HPDE6-E6E7 (cell line): Measurements from ENCODE around the gene OCA2.

Source experiments
- DNase-seq: peaks from one replicate; pipeline ENCODE4 v3.0.0; 2011; ENCODE audit warnings: missing footprints; ENCODE audit errors: extremely low spot score

The OCA2 gene

DNA sequence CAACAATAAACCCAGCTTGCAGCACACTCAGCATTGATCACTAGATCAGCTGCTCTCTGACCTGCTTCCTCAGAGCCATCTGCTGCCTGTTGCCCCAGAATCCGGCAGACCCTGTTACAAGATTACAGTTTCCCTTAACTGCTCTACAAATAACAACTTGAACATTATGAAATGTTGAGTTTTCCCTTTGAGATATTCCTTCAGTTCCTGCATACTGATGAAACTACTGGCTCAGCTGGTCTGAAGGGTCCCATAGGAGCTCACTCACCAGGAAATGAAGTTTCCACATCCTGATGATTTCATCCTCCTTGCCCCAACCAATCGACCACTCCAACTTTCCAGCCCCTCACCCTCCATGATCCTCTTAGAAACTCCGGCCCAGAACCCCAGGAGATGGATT, 281.9 kb downstream of the OCA2 start:
- DNase-seq: no peak

DNA sequence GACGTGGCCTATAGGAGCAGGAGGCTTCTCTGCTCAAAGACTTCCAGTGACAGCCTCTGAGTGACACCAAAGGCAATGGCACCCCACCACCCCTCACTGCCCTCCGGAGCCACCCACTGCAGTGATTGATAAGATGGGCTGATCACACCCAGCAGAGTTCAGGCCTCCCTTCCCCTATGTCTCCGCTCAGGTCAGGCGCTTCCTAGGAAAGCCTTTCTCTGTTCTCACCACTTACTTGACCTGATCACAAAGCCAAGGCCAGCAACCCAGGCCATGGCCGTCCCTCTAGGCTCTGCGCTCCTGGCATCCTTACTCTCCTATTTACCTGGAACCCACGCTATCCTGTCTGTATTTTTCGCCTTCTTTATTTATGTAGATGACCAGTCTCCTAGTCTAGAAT, 282.3 kb downstream of the OCA2 start:
- no peak for DNase-seq

DNA sequence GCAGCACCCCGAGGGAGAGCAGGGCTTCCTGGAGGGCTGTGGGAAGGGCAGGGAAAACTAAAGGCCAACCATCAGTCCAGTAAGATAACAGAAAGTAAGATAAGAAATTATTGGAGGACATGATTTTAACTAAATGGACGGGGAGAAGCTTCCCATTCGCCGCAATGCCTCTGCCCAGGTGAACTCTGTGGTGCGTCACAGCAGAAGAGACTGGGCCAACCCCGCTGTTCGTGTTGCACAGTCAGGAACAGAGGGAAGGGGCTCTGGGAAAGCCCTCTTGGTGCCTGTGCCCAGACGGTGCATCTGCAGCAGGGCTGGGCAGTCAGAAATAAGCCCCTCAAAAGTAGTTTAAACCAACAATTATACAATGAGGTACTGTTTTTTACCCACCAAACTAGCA, 284.1 kb downstream of the OCA2 start:
- DNase-seq: no peak

DNA sequence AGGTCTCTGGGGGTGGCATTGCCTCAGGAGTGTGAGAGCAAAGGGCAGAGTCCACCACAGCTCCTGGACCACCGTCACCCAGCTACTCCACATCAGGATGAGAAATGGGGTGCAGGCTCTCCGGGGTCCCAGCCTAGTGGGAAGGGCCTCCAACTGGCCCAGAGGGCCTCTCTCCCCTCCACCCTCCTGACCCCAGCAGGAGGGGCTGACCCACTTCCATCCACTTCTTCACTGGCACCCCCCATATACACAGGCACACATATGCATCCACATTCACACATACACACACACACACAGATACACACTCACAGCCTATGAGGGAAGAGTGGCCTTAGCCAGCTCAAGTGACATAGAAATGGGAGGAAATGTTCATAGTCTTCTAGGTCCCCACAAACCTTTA, 286.0 kb downstream of the OCA2 start:
- no peak for DNase-seq

- DNase-seq: no peak
Measured at GRCh38 chr15:27808182-27808581, 290.9 kb downstream of the OCA2 start.

GRCh38 chr15:27807335-27807734, 291.8 kb downstream of the OCA2 start:
- no peak for DNase-seq

GRCh38 chr15:27806396-27806795, 292.7 kb downstream of the OCA2 start:
- DNase-seq: no peak

- no peak for DNase-seq
Measured at GRCh38 chr15:27805261-27806220, 293.6 kb downstream of the OCA2 start.

GRCh38 chr15:27804569-27805260, 294.4 kb downstream of the OCA2 start:
- no peak for DNase-seq

DNA sequence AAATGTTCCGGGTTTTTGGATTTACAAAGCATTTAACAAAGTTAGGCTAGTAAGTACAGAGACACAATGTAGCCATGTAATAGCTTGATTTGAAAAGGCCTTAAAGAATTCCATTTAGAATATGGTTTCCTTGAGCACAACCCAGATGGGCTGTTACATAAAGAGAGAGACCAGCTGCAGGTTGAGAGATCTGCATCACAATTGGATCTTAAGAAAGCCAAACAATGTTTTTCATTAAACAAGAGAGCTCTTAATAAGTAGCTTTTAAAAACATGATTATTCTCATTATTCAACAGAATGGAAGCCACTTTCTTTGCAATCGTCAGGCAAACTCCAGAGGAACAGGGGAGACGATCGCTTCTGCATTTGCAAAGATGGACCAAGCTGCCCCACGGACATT, 300.3 kb downstream of the OCA2 start:
- no peak for DNase-seq

- DNase-seq: no peak
Measured at GRCh38 chr15:27797765-27798164, 301.4 kb downstream of the OCA2 start.

GRCh38 chr15:27796405-27797320, 302.5 kb downstream of the OCA2 start:
- no peak for DNase-seq

- no peak for DNase-seq
Measured at GRCh38 chr15:27792756-27793264, 306.3 kb downstream of the OCA2 start.

- DNase-seq: no peak
Measured at GRCh38 chr15:27790270-27790669, 308.8 kb downstream of the OCA2 start.

- no peak for DNase-seq
Measured at GRCh38 chr15:27787931-27788330, 311.2 kb downstream of the OCA2 start.

- no peak for DNase-seq
Measured at GRCh38 chr15:27784107-27784506, 315.0 kb downstream of the OCA2 start.

- DNase-seq: no peak
Measured at GRCh38 chr15:27783678-27784077, 315.4 kb downstream of the OCA2 start.

DNA sequence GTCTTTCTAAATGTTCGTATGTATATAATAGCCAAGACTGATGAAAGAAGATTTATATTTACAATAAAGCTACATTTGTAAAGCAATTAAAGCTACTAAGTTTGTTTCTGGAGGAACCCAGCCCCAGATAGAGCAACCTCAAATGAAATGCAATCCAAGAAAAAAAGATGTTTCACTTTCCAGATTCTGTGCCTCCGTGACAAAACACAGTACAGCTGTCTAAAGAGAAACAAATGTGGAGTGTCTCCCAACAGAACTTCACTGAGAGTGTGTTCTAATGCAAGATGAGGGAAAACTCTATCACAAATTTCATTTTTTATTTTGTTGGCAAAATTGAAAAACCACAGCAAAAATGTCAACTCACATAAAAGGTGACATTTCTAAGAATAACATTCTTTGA, 317.0 kb downstream of the OCA2 start:
- DNase-seq: no peak

- DNase-seq: no peak
Measured at GRCh38 chr15:27776501-27776900, 322.6 kb downstream of the OCA2 start.

DNA sequence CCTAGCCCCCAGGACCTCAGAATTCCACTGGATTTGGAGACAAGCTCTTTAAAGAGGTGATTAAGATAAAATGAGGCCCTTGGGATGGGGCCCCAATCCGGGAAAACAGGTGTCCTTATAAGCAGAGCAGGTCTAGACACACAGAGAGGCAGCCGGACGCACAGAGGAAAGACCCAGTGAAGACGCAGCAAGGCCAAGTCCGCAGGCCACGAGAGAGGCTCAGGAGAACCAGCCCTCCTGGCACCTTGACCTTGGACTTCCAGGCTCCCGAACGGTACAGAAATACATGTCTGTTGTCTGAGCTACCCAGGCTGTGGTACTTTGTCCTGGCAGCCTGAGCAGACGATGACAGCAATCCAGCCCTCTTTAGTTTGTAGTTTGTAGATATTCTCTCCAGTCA, 324.5 kb downstream of the OCA2 start:
- no peak for DNase-seq

GRCh38 chr15:27774191-27774590, 324.9 kb downstream of the OCA2 start:
- DNase-seq: no peak

GRCh38 chr15:27771892-27772291, 327.2 kb downstream of the OCA2 start:
- no peak for DNase-seq
